ENCODE measurements around the gene NT5DC1. TPM values are rescaled to one million over a fixed set of nuclear protein-coding genes. Genes with fewer than 3 reads are reported as not detected.

NT5DC1 gene
- total RNA-seq, 1 experiment from 2014 or later: 63.7 TPM

GRCh38 chr6:116266803-116267202, 166.2 kb downstream of the NT5DC1 start:
- H3K36me3 ChIP-seq (ENCODE audit: control insufficient read depth in 1 of 2, insufficient read depth in 2 of 2, low read length in 2 of 2): no peaks in the 10 kb centered on the region
- H3K9me2 ChIP-seq (ENCODE audit: insufficient read depth): no peaks in the 10 kb centered on the region
- TF ChIP-seq RAD21 (IDR thresholded peaks at IDR 0.05; ENCODE audit: low read depth): no peak
- no peak for TF ChIP-seq FOSL1 (IDR thresholded peaks at IDR 0.05; ENCODE audit: low read depth)
- no peak for TF ChIP-seq SRF (IDR thresholded peaks at IDR 0.05; ENCODE audit: low read depth)
- no peak for TF ChIP-seq YY1 (IDR thresholded peaks at IDR 0.05; ENCODE audit: extremely low read depth, insufficient replicate concordance, low read depth, low read length)
- TF ChIP-seq SP1 (IDR thresholded peaks at IDR 0.05; ENCODE audit: low read depth): no peak
- no peak for TF ChIP-seq CEBPB (IDR thresholded peaks at IDR 0.05; ENCODE audit: low read depth)
- TF ChIP-seq EZH2 (IDR thresholded peaks at IDR 0.05): no peak
- TF ChIP-seq SIN3A (IDR thresholded peaks at IDR 0.05; ENCODE audit: low read depth): no peak
- no peak for TF ChIP-seq POLR2AphosphoS5 (IDR thresholded peaks at IDR 0.05; ENCODE audit: low read depth, low read length)
- TF ChIP-seq JUND (IDR thresholded peaks at IDR 0.05): no peak
- POLR2A ChIA-PET: interaction anchor here (1.4 kb wide), 1 partner anchor 13 kb away, joined by 3 read pairs; the partner anchor contains the start of gene TSPYL4
- no peak overlapping the region for H2AFZ ChIP-seq (ENCODE audit: low read depth, low read length, poor library complexity, severe bottlenecking)
- H3K4me3 ChIP-seq (replicated peaks in 1 of 2; ENCODE audit: low read depth in 1 of 2, low read length in 2 of 2): no peak overlapping the region
- no peak overlapping the region for H3K9ac ChIP-seq (ENCODE audit: low read length)
- H3K9me3 ChIP-seq (ENCODE audit: control insufficient read depth in 1 of 2, insufficient read depth in 1 of 2, low read depth in 1 of 2, low read length in 2 of 2): no peaks in the 10 kb centered on the region
- DNase-seq (ENCODE audit: low read depth, low spot score) (no peak), ATAC-seq (no peak)
- intact Hi-C loops (cut with micrococcal nuclease): loop anchor here (5.0 kb wide), 2 partner anchors 265 to 380 kb away; no protein-coding TSS in a partner anchor
- H4K20me1 ChIP-seq (ENCODE audit: insufficient read depth): no peaks in the 10 kb centered on the region
- RAD21 ChIA-PET (ENCODE audit: low non-redundant PET in 1 of 2, low total read pairs in 2 of 2, uncharacterized antibody in 2 of 2, unreplicated experiment in 2 of 2): no interaction called here
- no peak overlapping the region for H3K27ac ChIP-seq (ENCODE audit: low read depth, low read length)
- H3K4me2 ChIP-seq (ENCODE audit: low read length): no peak overlapping the region
- no peaks in the 10 kb centered on the region for H3K27me3 ChIP-seq (ENCODE audit: insufficient read depth, low read length)
- H3K79me2 ChIP-seq (ENCODE audit: insufficient read depth, low read length): no peaks in the 10 kb centered on the region
- CTCF ChIA-PET: no interaction called here
- no TSS peak for BruUV-seq (replicated peaks)
- H3K4me1 ChIP-seq (ENCODE audit: control insufficient read depth in 1 of 2, insufficient read depth in 2 of 2, low read length in 2 of 2): peaks cover 0 to 10% of the 10 kb centered on the region in 2 experiments; a peak in 2 of 4 replicates

- POLR2A ChIA-PET: interaction anchor here (0.9 to 1.4 kb wide), 4 partner anchors 12 to 293 kb away, joined by 3 to 9 read pairs (median 5); partner anchors contain the start of genes DSE, TSPYL1 and TSPYL4
- no peak overlapping the region for H2AFZ ChIP-seq (ENCODE audit: low read depth, low read length, poor library complexity, severe bottlenecking)
- H3K4me1 ChIP-seq (ENCODE audit: control insufficient read depth in 1 of 2, insufficient read depth in 2 of 2, low read length in 2 of 2): peaks cover 0 to 10% of the 10 kb centered on the region in 2 experiments; a peak in 2 of 4 replicates
- no peak overlapping the region for H3K27ac ChIP-seq (ENCODE audit: low read depth, low read length)
- H3K36me3 ChIP-seq (ENCODE audit: control insufficient read depth in 1 of 2, insufficient read depth in 2 of 2, low read length in 2 of 2): no peaks in the 10 kb centered on the region
- TF ChIP-seq ELF1 (IDR thresholded peaks at IDR 0.05; ENCODE audit: borderline replicate concordance, low read depth): no peak
- TF ChIP-seq MAX (IDR thresholded peaks at IDR 0.05): 0 out of 2 replicates have a peak, but pooled peaks have one; percentile 12
- TF ChIP-seq SRF (IDR thresholded peaks at IDR 0.05; ENCODE audit: low read depth): no peak
- no peaks in the 10 kb centered on the region for H3K9me3 ChIP-seq (ENCODE audit: control insufficient read depth in 1 of 2, insufficient read depth in 1 of 2, low read depth in 1 of 2, low read length in 2 of 2)
- H3K9me2 ChIP-seq (ENCODE audit: insufficient read depth): no peaks in the 10 kb centered on the region
- ATAC-seq (0 out of 2 replicates have a peak, but pooled peaks have one; percentile 6), DNase-seq (ENCODE audit: low read depth, low spot score) (no peak)
- RAD21 ChIA-PET (ENCODE audit: low non-redundant PET in 1 of 2, low total read pairs in 2 of 2, uncharacterized antibody in 2 of 2, unreplicated experiment in 2 of 2): no interaction called here
- H3K4me3 ChIP-seq (replicated peaks in 1 of 2; ENCODE audit: low read depth in 1 of 2, low read length in 2 of 2): no peak overlapping the region
- no peak overlapping the region for H3K9ac ChIP-seq (ENCODE audit: low read length)
- no peak overlapping the region for H3K4me2 ChIP-seq (ENCODE audit: low read length)
- H3K79me2 ChIP-seq (ENCODE audit: insufficient read depth, low read length): no peaks in the 10 kb centered on the region
- intact Hi-C loops (cut with micrococcal nuclease): loop anchor here (2.0 to 5.0 kb wide), 3 partner anchors 264 to 379 kb away; no protein-coding TSS in a partner anchor
- BruUV-seq (replicated peaks): no TSS peak
- no peaks in the 10 kb centered on the region for H3K27me3 ChIP-seq (ENCODE audit: insufficient read depth, low read length)
- H4K20me1 ChIP-seq (ENCODE audit: insufficient read depth): no peaks in the 10 kb centered on the region
- CTCF ChIA-PET: interaction anchor here (1.0 to 3.3 kb wide), 18 partner anchors 11 to 576 kb away, joined by 3 to 33 read pairs (median 5); partner anchors contain the start of genes CALHM5, RWDD1, TSPYL1 and TSPYL4
These were observed 167.4 kb downstream of the NT5DC1 start for GRCh38 chr6:116267836-116268588.
